Panc1 (cell line): Measurements from ENCODE around the gene CXorf58. TPM values are rescaled to one million over a fixed set of nuclear protein-coding genes. Genes with fewer than 3 reads are reported as not detected.

Experiments
- ATAC-seq: fragments of 200-7000 bp; cut with Tn5 transposase; 2 replicates; pipeline ENCODE4 v1.9.1; 2020; ENCODE audit warnings: mild to moderate bottlenecking, moderate library complexity
- BruUV-seq: library from RNA; stranded (reverse); fragments of 400-500 nt; replicated peaks from 2 replicates; lab custom pipeline; 2021; lab: Mats Ljungman, UMichigan
- CTCF ChIA-PET: fragments of 300-600 bp; sonication (Branson Sonifier 250); formaldehyde crosslinking; loops from one replicate; lab custom pipeline; 2022; ENCODE audit warnings: antibody characterized with exemption; lab: Charles Lee
- POLR2A ChIA-PET: fragments of 300-600 bp; sonication (Branson Sonifier 250); formaldehyde crosslinking; loops from one replicate; lab custom pipeline; 2022; ENCODE audit warnings: antibody characterized with exemption; lab: Charles Lee
- DNase-seq: peaks from one replicate; pipeline ENCODE4 v3.0.0-alpha.2; 2010; ENCODE audit warnings: low read depth, low spot score
- H3K27ac ChIP-seq: 2 replicates; pipeline ENCODE4 v1.5.1; 2011; ENCODE audit warnings: mild to moderate bottlenecking, low read length, inconsistent platforms
- H3K27me3 ChIP-seq: fragments of 200-500 bp; sonication (Bioruptor generic); 2 replicates; pipeline ENCODE4 v1.6.0; 2014; ENCODE audit warnings: low read length, inconsistent platforms; ENCODE audit not compliant: control insufficient read depth, insufficient read depth
- H3K36me3 ChIP-seq: fragments of 200-500 bp; sonication (Bioruptor generic); 2 replicates; pipeline ENCODE4 v1.5.1; 2014; ENCODE audit warnings: inconsistent platforms, mild to moderate bottlenecking, low read length, moderate library complexity; ENCODE audit not compliant: control insufficient read depth, insufficient read depth
- H3K4me1 ChIP-seq: 2 replicates; pipeline ENCODE4 v1.5.1; 2011; ENCODE audit warnings: inconsistent platforms, mild to moderate bottlenecking, low read length, moderate library complexity; ENCODE audit not compliant: control insufficient read depth, insufficient read depth
- H3K4me3 ChIP-seq, 2 experiments: 2 replicates each; pipeline ENCODE4 v1.5.1; 2011 to 2012; ENCODE audit warnings: low read depth in 2 of 2, low read length in 2 of 2, mild to moderate bottlenecking in 2 of 2, inconsistent platforms in 1 of 2, moderate library complexity in 1 of 2
- H3K9me3 ChIP-seq: fragments of 200-500 bp; sonication (Bioruptor generic); 2 replicates; pipeline ENCODE4 v1.5.1; 2014; ENCODE audit warnings: low read depth, mild to moderate bottlenecking, inconsistent platforms, low read length, moderate library complexity; ENCODE audit not compliant: control insufficient read depth, insufficient read depth
- CTCF ChIP-seq: fragments of 450-650 bp; IDR thresholded peaks from 2 replicates; pipeline ENCODE4 v1.5.1; 2017; ENCODE audit warnings: mild to moderate bottlenecking
- POLR2AphosphoS5 ChIP-seq: IDR thresholded peaks from 2 replicates; pipeline ENCODE4 v1.6.1; 2012; ENCODE audit warnings: mild to moderate bottlenecking, low read depth, low read length, moderate library complexity
- REST ChIP-seq, 2 experiments: IDR thresholded peaks; 2 replicates each; pipeline ENCODE4 v1.6.1; 2011 to 2012; ENCODE audit warnings: low read depth in 2 of 2, control low read depth in 1 of 2, low read length in 1 of 2, mild to moderate bottlenecking in 1 of 2, moderate library complexity in 1 of 2; ENCODE audit not compliant: insufficient read depth in 1 of 2
- SIN3A ChIP-seq: IDR thresholded peaks from 2 replicates; pipeline ENCODE4 v1.6.1; 2012; ENCODE audit warnings: low read depth, mild to moderate bottlenecking, low read length, moderate library complexity, borderline replicate concordance; ENCODE audit not compliant: insufficient read depth
- TCF7L2 ChIP-seq: IDR thresholded peaks from 2 replicates; pipeline ENCODE4 v1.6.1; 2011; ENCODE audit warnings: mild to moderate bottlenecking, low read depth, low read length, inconsistent platforms
- in situ Hi-C: cut with HindIII; loops from 2 replicates; pipeline ENCODE4 v1.10.0; 2016; ENCODE audit warnings: low sequenced_read_pairs, low pct_unique_long_range_greater_than_20kb
- intact Hi-C: fragments of 100-400 bp; cut with micrococcal nuclease; formaldehyde crosslinking; loops from one replicate; pipeline ENCODE4 v1.10.0; 2022; ENCODE audit not compliant: unreplicated experiment
- total RNA-seq: library from RNA; stranded (reverse); gene quantifications from one replicate; pipeline ENCODE4 v1.2.1, GENCODE V29; 2021; ENCODE audit not compliant: unreplicated experiment

CXorf58 gene
- total RNA-seq, 1 experiment from 2014 or later, result 0.41 TPM

DNA sequence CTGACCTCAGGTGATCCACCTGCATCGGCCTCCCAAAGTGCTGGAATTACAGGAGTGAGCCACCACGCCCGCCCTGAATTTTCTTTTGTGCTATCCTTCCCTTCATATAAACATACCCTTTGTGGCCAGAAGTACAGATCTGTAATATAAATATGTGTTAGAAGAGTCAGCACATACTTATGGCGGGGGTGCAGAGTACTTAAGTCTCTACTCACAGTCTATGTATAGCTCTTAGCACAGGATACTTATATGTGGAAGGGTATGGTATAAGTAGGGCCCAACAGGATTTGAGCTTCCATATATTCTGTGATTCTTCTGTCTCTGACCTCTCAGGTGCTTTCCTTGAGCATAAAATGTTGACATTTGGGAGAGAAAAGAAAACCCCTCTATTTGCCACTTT lies 18.2 kb downstream of the CXorf58 start:
- no peaks in the 10 kb centered on the region for H3K4me1 ChIP-seq
- DNase-seq (no peak), ATAC-seq (no peak)
- no peaks in the 10 kb centered on the region for H3K36me3 ChIP-seq
- intact Hi-C loops, result no loop called here
- in situ Hi-C loops, result no loop called here
- no peak for TF ChIP-seq SIN3A
- no peak for TF ChIP-seq REST (IDR thresholded peaks at IDR 0.05; ENCODE audit: insufficient read depth in 1 of 2, low read depth in 2 of 2, low read length in 1 of 2)
- TF ChIP-seq CTCF, result no peak
- no peak for TF ChIP-seq TCF7L2
- TF ChIP-seq POLR2AphosphoS5, result no peak
- no peak overlapping the region for H3K4me3 ChIP-seq
- POLR2A ChIA-PET, result no interaction called here
- H3K9me3 ChIP-seq, result no peaks in the 10 kb centered on the region
- H3K27ac ChIP-seq, result no peak overlapping the region
- BruUV-seq, result no TSS peak
- CTCF ChIA-PET, result no interaction called here
- H3K27me3 ChIP-seq, result no peaks in the 10 kb centered on the region

- no peaks in the 10 kb centered on the region for H3K36me3 ChIP-seq
- POLR2A ChIA-PET, result no interaction called here
- no peaks in the 10 kb centered on the region for H3K9me3 ChIP-seq
- in situ Hi-C loops, result no loop called here
- no peaks in the 10 kb centered on the region for H3K4me1 ChIP-seq
- ATAC-seq (no peak), DNase-seq (no peak)
- intact Hi-C loops, result no loop called here
- CTCF ChIA-PET, result no interaction called here
- no peak overlapping the region for H3K27ac ChIP-seq
- H3K27me3 ChIP-seq, result no peaks in the 10 kb centered on the region
- no peak overlapping the region for H3K4me3 ChIP-seq
- no peak for TF ChIP-seq POLR2AphosphoS5
- no peak for TF ChIP-seq SIN3A
- no peak for TF ChIP-seq TCF7L2
- no peak for TF ChIP-seq CTCF
- no peak for TF ChIP-seq REST (IDR thresholded peaks at IDR 0.05; ENCODE audit: insufficient read depth in 1 of 2, low read depth in 2 of 2, low read length in 1 of 2)
- BruUV-seq, result no TSS peak
Measured at GRCh38 chrX:23930894-23931604, 23.2 kb downstream of the CXorf58 start.
